MM.1S (cell line): ENCODE measurements around the gene VPS9D1.
A peak's percentile ranks its signal among the peaks of the same experiment; 100 is the strongest.

ENCODE experiments used
- DNase-seq: peaks from one replicate; pipeline ENCODE4 v3.0.0-alpha.2; 2015
- H2AFZ ChIP-seq: fragments of 300-600 bp; sonication (generic); 2 replicates; pipeline ENCODE4 v1.6.0; 2016; ENCODE audit warnings: antibody characterized with exemption, low read length
- H3F3A ChIP-seq: fragments of 300-600 bp; sonication (generic); 2 replicates; pipeline ENCODE4 v1.6.1; 2016; ENCODE audit warnings: mild to moderate bottlenecking, antibody characterized with exemption, low read length, moderate library complexity, mixed read lengths; ENCODE audit not compliant: insufficient read depth
- H3K27ac ChIP-seq: fragments of 300-600 bp; sonication (generic); 2 replicates; pipeline ENCODE4 v1.5.1; 2016; ENCODE audit warnings: mild to moderate bottlenecking, low read length
- H3K27me3 ChIP-seq: fragments of 300-600 bp; sonication (generic); replicated peaks from 2 replicates; pipeline ENCODE4 v1.6.0; 2016; ENCODE audit warnings: low read length; ENCODE audit not compliant: insufficient read depth
- H3K36me3 ChIP-seq: fragments of 300-600 bp; sonication (generic); replicated peaks from 2 replicates; pipeline ENCODE4 v1.6.1; 2016; ENCODE audit warnings: mild to moderate bottlenecking, low read length, mixed read lengths; ENCODE audit not compliant: insufficient read depth
- H3K4me1 ChIP-seq: fragments of 300-600 bp; sonication (generic); 2 replicates; pipeline ENCODE4 v1.6.1; 2016; ENCODE audit warnings: low read length, mixed read lengths
- H3K4me2 ChIP-seq: fragments of 300-600 bp; sonication (generic); 2 replicates; pipeline ENCODE4 v1.6.0; 2016; ENCODE audit warnings: low read depth, low read length
- H3K4me3 ChIP-seq: fragments of 300-600 bp; sonication (generic); 2 replicates; pipeline ENCODE4 v1.5.1; 2016; ENCODE audit warnings: low read length, mixed read lengths
- H3K79me2 ChIP-seq: fragments of 300-600 bp; sonication (generic); 2 replicates; pipeline ENCODE4 v1.6.1; 2016; ENCODE audit warnings: mixed run types, low read length, mixed read lengths
- H3K9ac ChIP-seq: fragments of 300-600 bp; sonication (generic); 2 replicates; pipeline ENCODE4 v1.6.1; 2016; ENCODE audit warnings: low read length, mixed read lengths
- H3K9me2 ChIP-seq: fragments of 300-600 bp; sonication (generic); replicated peaks from 2 replicates; pipeline ENCODE4 v1.6.1; 2016; ENCODE audit warnings: mild to moderate bottlenecking, low read length, mixed read lengths; ENCODE audit not compliant: insufficient read depth
- H3K9me3 ChIP-seq: fragments of 300-600 bp; sonication (generic); replicated peaks from 2 replicates; pipeline ENCODE4 v1.6.1; 2016; ENCODE audit warnings: mild to moderate bottlenecking, low read length, mixed read lengths; ENCODE audit not compliant: insufficient read depth
- H4K20me1 ChIP-seq: fragments of 300-600 bp; sonication (generic); 2 replicates; pipeline ENCODE4 v1.6.1; 2016; ENCODE audit warnings: mild to moderate bottlenecking, low read length, moderate library complexity, mixed read lengths; ENCODE audit not compliant: insufficient read depth
- CTCF ChIP-seq: fragments of 300-600 bp; sonication (generic); IDR thresholded peaks from 2 replicates; pipeline ENCODE4 v1.5.1; 2016; ENCODE audit warnings: antibody characterized with exemption, low read length, mixed read lengths
- EZH2 ChIP-seq: fragments of 300-600 bp; sonication (generic); optimal IDR thresholded peaks from 2 replicates; pipeline ENCODE3; 2017; ENCODE audit warnings: low read depth, mild to moderate bottlenecking, antibody characterized with exemption, low read length, mixed read lengths
- EZH2phosphoT487 ChIP-seq: fragments of 300-600 bp; sonication (generic); IDR thresholded peaks from 2 replicates; pipeline ENCODE4 v1.6.1; 2018; ENCODE audit warnings: antibody characterized with exemption, low read length

VPS9D1 gene

GRCh38 chr16:89707695-89708094 lies 13.0 kb downstream of the VPS9D1 start:
- Histone ChIP-seq H3K9me3 (no peaks in the 10 kb centered on the region), H3K27me3 (no peaks in the 10 kb centered on the region), H3K9ac (no peak overlapping the region), H4K20me1 (no peaks in the 10 kb centered on the region), H3K9me2 (no peaks in the 10 kb centered on the region), H3F3A (no peaks in the 10 kb centered on the region), H3K4me1 (no peaks in the 10 kb centered on the region), H2AFZ (no peak overlapping the region), H3K4me2 (no peak overlapping the region), H3K79me2 (peaks cover 2% of the 10 kb centered on the region; the same call in 1 of the 2 replicates), H3K4me3 (no peak overlapping the region), H3K27ac (no peak overlapping the region), H3K36me3 (no peaks in the 10 kb centered on the region)
- no peak for DNase-seq
- TF ChIP-seq EZH2 (no peak), CTCF (no peak), EZH2phosphoT487 (no peak)

DNA sequence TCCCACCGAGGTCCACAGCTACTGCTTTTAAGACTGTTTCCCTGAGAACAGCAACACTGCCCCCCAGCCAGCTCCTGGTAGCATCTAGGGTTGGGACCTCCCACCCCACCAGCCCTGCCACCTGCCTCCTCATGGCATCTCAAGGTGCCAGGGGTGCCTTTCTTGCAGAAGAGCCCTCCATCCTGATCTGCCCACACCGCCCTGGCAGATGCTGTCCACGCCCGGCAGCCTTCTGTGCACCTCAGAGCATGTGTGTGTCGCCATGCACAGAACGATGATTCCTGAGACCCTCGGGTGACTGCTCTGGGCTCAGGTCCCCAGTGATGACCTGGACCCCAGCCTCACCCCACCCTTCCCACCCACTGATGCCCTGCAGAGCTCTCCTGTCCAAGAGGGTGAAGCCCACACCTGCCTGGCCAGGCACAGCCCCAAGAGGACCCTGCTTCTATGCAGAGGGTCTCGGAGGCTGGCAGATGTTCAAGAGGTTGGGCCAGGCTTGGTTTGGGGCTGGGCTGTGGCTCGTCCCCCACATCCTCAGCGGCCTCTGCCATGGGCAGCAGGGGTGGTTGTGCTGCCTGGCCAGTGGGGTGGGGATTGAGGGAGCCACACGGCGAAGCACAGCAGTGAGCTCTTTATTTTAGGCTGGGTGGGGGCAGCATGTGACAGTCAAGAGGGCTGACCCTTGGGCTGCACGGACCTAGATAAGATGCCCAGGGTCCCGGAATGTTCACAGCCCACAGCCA lies 14.0 kb downstream of the VPS9D1 start:
- Histone ChIP-seq H3K4me1 (no peaks in the 10 kb centered on the region), H3F3A (peaks cover 2% of the 10 kb centered on the region; the same call in 1 of the 2 replicates)

GRCh38 chr16:89705006-89705405 lies 15.7 kb downstream of the VPS9D1 start:
- Histone ChIP-seq H3K36me3 (no peaks in the 10 kb centered on the region), H3K9me2 (no peaks in the 10 kb centered on the region), H3K4me1 (no peaks in the 10 kb centered on the region), H3K9me3 (no peaks in the 10 kb centered on the region), H3K79me2 (no peaks in the 10 kb centered on the region), H3K4me3 (no peak overlapping the region), H3F3A (peaks cover 6% of the 10 kb centered on the region; the same call in 1 of the 2 replicates), H3K9ac (no peak overlapping the region), H4K20me1 (no peaks in the 10 kb centered on the region), H2AFZ (no peak overlapping the region), H3K27me3 (no peaks in the 10 kb centered on the region), H3K27ac (no peak overlapping the region), H3K4me2 (no peak overlapping the region)
- DNase-seq: no peak
- TF ChIP-seq EZH2phosphoT487 (no peak), EZH2 (no peak), CTCF (no peak)

More for the DNA sequence above, 14.0 kb downstream of the VPS9D1 start:
- TF ChIP-seq EZH2 (no peak), EZH2phosphoT487 (no peak), CTCF (no peak)
- Histone ChIP-seq H3K9me2 (no peaks in the 10 kb centered on the region), H3K4me3 (peak overlapping the region; percentile 25; the same call in 1 of the 2 replicates), H3K36me3 (no peaks in the 10 kb centered on the region), H3K27ac (no peak overlapping the region), H3K9me3 (no peaks in the 10 kb centered on the region), H3K4me2 (peak overlapping the region; percentile 65; the same call in 1 of the 2 replicates), H3K27me3 (no peaks in the 10 kb centered on the region), H2AFZ (no peak overlapping the region; the same call in 1 of the 2 replicates), H3K9ac (no peak overlapping the region; the same call in 1 of the 2 replicates), H3K79me2 (no peaks in the 10 kb centered on the region), H4K20me1 (no peaks in the 10 kb centered on the region)
- no peak for DNase-seq
